OCI-LY1 (cell line): ENCODE measurements around the gene UPF1.

ENCODE experiments used
- H2AFZ ChIP-seq: fragments of 200-600 bp; sonication (generic), shearing (Covaris generic); 2 replicates; pipeline ENCODE4 v1.6.0; 2014; ENCODE audit warnings: antibody characterized with exemption, mild to moderate bottlenecking, low read length
- H3F3A ChIP-seq: fragments of 200-600 bp; sonication (generic), shearing (Covaris generic); 2 replicates; pipeline ENCODE4 v1.6.0; 2014; ENCODE audit warnings: mild to moderate bottlenecking, antibody characterized with exemption, low read length, moderate library complexity; ENCODE audit not compliant: insufficient read depth
- H3K27ac ChIP-seq: fragments of 200-600 bp; sonication (generic); 2 replicates; pipeline ENCODE4 v1.5.1; 2014; ENCODE audit warnings: low read length, mixed run types, mild to moderate bottlenecking, low read depth; ENCODE audit not compliant: poor library complexity, severe bottlenecking
- H3K27me3 ChIP-seq: fragments of 200-600 bp; sonication (generic); 2 replicates; pipeline ENCODE4 v1.6.0; 2014; ENCODE audit warnings: antibody characterized with exemption, mild to moderate bottlenecking, low read length, moderate library complexity; ENCODE audit not compliant: insufficient read depth
- H3K36me3 ChIP-seq: fragments of 200-600 bp; sonication (generic); 2 replicates; pipeline ENCODE4 v1.6.1; 2014; ENCODE audit warnings: mild to moderate bottlenecking, antibody characterized with exemption, low read length, moderate library complexity, mixed read lengths; ENCODE audit not compliant: insufficient read depth
- H3K4me1 ChIP-seq: fragments of 200-600 bp; sonication (generic); 2 replicates; pipeline ENCODE4 v1.5.1; 2014; ENCODE audit warnings: mild to moderate bottlenecking, low read length, moderate library complexity; ENCODE audit not compliant: insufficient read depth, severe bottlenecking
- H3K4me2 ChIP-seq: fragments of 200-600 bp; sonication (generic), shearing (Covaris generic); 2 replicates; pipeline ENCODE4 v1.6.1; 2014; ENCODE audit warnings: low read length
- H3K4me3 ChIP-seq: fragments of 200-600 bp; sonication (generic); 2 replicates; pipeline ENCODE4 v1.5.1; 2014; ENCODE audit warnings: low read length, low read depth, mild to moderate bottlenecking, mixed read lengths; ENCODE audit not compliant: poor library complexity, severe bottlenecking
- H3K79me2 ChIP-seq: fragments of 200-600 bp; shearing (Covaris generic); 2 replicates; pipeline ENCODE4 v1.6.1; 2016; ENCODE audit warnings: mixed run types, low read length, mixed read lengths; ENCODE audit not compliant: insufficient read depth
- H3K9ac ChIP-seq: fragments of 200-600 bp; sonication (generic), shearing (Covaris generic); 2 replicates; pipeline ENCODE4 v1.6.1; 2014; ENCODE audit warnings: mild to moderate bottlenecking, low read length, mixed read lengths
- H3K9me2 ChIP-seq: fragments of 200-600 bp; sonication (generic), shearing (Covaris generic); 2 replicates; pipeline ENCODE4 v1.6.1; 2014; ENCODE audit warnings: low read depth, mild to moderate bottlenecking, low read length, mixed read lengths
- H3K9me3 ChIP-seq: fragments of 200-600 bp; shearing (Covaris generic); 2 replicates; pipeline ENCODE4 v1.6.1; 2014; ENCODE audit warnings: low read length, mixed read lengths
- H4K20me1 ChIP-seq: fragments of 200-600 bp; sonication (generic), shearing (Covaris generic); 2 replicates; pipeline ENCODE4 v1.6.0; 2016; ENCODE audit warnings: mild to moderate bottlenecking, low read length; ENCODE audit not compliant: insufficient read depth
- EZH2 ChIP-seq: fragments of 200-600 bp; sonication (generic), shearing (Covaris generic); IDR thresholded peaks from 2 replicates; pipeline ENCODE4 v1.8.0; 2017; ENCODE audit warnings: borderline replicate concordance, mixed run types, mild to moderate bottlenecking, antibody characterized with exemption, low read length, moderate library complexity, mixed read lengths
- TF ChIP-seq, protein P1 (sequence below): fragments of 200-600 bp; sonication (generic), shearing (Covaris generic); IDR thresholded peaks from 2 replicates; pipeline ENCODE4 v1.5.1; 2017; ENCODE audit warnings: mild to moderate bottlenecking, antibody characterized with exemption, low read length, moderate library complexity, mixed read lengths

The UPF1 gene

DNA sequence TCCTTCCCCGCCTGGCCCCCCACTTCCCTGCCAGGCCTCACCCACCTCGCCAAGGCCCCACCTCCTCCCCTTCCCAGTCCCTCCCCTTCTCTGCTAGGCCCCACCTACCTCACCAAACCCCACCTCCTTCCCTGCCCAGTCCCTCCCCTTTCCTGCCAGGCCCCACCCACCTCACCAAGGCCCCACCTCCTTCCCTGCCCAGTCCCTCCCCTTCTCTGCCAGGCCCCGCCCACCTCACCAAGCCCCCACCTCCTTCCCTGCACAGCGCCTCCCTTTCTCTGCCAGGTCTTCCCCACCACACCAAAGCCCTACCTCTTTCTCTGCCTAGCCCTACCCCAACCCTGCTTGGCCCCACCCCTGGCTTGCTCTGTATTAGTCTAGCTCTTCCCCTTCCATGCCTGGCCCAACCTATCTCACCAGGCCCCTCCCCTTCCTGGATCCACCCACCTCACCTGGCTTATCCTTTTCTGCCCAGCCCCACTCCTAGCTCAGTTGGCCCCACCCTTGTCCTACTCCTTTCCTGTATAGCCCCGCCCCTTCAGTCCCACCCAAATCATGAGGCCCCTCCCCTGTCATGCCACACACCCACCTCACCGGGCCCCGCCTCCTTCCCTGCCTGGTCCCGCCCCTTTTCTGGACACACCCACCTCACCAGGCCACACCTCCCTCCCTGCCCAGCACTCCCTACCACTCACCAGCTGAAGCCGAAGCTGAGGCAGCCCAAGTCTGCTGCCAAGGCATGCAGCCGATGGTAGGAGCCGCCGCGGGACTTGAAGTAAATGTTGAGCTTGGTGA lies 48.0 kb downstream of the UPF1 start:
- H3K9me3 ChIP-seq, result 0 out of 2 replicates have a peak, but pooled peaks cover 3% of the 10 kb centered on the region
- H3K27me3 ChIP-seq, result no peaks in the 10 kb centered on the region
- peak overlapping the region; percentile 28; the same call in 1 of the 2 replicates for H3K4me2 ChIP-seq
- peaks cover 6% of the 10 kb centered on the region for H3K4me1 ChIP-seq
- H2AFZ ChIP-seq, result no peak overlapping the region
- no peaks in the 10 kb centered on the region for H4K20me1 ChIP-seq
- no peaks in the 10 kb centered on the region for H3K9me2 ChIP-seq
- H3F3A ChIP-seq, result no peaks in the 10 kb centered on the region
- H3K4me3 ChIP-seq, result no peak overlapping the region
- no peak for TF ChIP-seq EZH2
- TF ChIP-seq, protein P1, sequence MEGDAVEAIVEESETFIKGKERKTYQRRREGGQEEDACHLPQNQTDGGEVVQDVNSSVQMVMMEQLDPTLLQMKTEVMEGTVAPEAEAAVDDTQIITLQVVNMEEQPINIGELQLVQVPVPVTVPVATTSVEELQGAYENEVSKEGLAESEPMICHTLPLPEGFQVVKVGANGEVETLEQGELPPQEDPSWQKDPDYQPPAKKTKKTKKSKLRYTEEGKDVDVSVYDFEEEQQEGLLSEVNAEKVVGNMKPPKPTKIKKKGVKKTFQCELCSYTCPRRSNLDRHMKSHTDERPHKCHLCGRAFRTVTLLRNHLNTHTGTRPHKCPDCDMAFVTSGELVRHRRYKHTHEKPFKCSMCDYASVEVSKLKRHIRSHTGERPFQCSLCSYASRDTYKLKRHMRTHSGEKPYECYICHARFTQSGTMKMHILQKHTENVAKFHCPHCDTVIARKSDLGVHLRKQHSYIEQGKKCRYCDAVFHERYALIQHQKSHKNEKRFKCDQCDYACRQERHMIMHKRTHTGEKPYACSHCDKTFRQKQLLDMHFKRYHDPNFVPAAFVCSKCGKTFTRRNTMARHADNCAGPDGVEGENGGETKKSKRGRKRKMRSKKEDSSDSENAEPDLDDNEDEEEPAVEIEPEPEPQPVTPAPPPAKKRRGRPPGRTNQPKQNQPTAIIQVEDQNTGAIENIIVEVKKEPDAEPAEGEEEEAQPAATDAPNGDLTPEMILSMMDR, result no peak
- H3K36me3 ChIP-seq, result no peaks in the 10 kb centered on the region; the same call in 1 of the 2 replicates
- no peak overlapping the region for H3K27ac ChIP-seq
- no peaks in the 10 kb centered on the region for H3K79me2 ChIP-seq
- H3K9ac ChIP-seq, result no peak overlapping the region

DNA sequence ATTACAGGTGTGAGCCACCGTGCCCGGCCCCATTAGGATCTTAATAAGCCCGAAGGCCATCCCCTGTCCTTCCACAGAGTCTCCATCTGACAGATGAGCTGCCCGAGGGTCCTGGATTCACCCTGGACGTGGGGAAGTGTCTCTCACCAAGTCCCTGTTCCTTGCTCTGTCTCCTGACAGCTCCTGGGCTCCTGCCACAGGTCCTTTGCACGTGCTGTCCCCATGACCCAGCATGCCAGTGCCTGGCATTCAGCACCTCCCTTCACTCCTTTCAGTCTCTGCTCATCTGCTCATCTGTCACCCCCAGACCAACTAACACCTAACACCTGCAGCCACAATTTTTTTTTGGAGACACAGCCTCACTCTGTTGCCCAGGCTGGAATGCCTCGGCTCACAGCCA lies 49.7 kb downstream of the UPF1 start:
- Histone ChIP-seq H3K79me2 (no peaks in the 10 kb centered on the region), H3F3A (no peaks in the 10 kb centered on the region), H2AFZ (no peak overlapping the region), H3K9me2 (no peaks in the 10 kb centered on the region), H3K4me1 (peaks cover 6% of the 10 kb centered on the region), H3K4me2 (no peak overlapping the region), H3K4me3 (no peak overlapping the region), H4K20me1 (no peaks in the 10 kb centered on the region), H3K27me3 (no peaks in the 10 kb centered on the region), H3K9me3 (0 out of 2 replicates have a peak, but pooled peaks cover 3% of the 10 kb centered on the region), H3K27ac (no peak overlapping the region), H3K36me3 (no peaks in the 10 kb centered on the region), H3K9ac (no peak overlapping the region)
- TF ChIP-seq, protein P1, result no peak
- TF ChIP-seq EZH2, result no peak

DNA sequence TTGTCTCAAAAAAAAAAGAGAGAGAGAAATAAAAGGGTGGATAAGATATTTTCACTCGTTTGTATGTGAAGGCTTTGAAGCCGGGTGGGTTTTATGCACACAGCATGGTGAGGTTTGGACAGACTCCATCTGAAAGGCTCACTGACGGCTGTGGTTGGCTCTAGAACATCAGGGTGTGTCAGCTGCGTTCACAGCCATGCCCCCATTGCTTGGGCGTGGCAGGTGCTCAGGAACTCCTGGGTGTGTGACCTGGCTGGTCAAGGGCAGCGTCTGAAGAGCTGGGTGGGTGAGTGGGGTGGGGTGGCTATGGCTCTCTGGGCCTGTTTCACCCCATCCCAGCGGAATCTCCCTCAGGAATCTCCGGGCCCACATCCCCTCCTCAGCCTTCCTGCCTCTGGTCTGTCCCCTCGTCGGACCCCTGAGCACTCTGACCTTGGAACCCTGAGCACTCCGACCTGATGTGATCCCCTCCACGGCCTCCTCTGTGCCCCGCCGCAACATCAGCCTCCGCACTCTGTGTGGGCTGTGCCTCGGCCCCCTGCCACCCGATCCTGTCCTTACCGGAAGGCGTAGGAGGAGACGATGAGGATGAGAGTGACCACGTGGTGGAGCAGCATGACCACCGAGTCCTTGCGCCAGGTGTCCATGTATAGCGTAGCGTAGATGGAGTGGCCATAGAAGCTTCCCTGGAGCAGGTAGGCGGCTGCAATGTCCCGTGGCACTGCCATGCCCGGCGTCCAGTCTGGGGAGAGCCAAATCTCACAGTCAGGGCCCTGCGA lies 52.0 kb downstream of the UPF1 start:
- H3F3A ChIP-seq, result no peaks in the 10 kb centered on the region
- H3K9me3 ChIP-seq, result no peaks in the 10 kb centered on the region
- no peak overlapping the region for H3K4me2 ChIP-seq
- H3K9me2 ChIP-seq, result no peaks in the 10 kb centered on the region
- H2AFZ ChIP-seq, result no peak overlapping the region
- H3K4me1 ChIP-seq, result peaks cover 6% of the 10 kb centered on the region
- H3K79me2 ChIP-seq, result no peaks in the 10 kb centered on the region
- no peak overlapping the region for H3K27ac ChIP-seq
- TF ChIP-seq, protein P1, result no peak
- no peak for TF ChIP-seq EZH2
- no peak overlapping the region for H3K9ac ChIP-seq
- peaks cover 8% of the 10 kb centered on the region for H3K27me3 ChIP-seq
- no peaks in the 10 kb centered on the region for H3K36me3 ChIP-seq
- no peak overlapping the region for H3K4me3 ChIP-seq
- no peaks in the 10 kb centered on the region for H4K20me1 ChIP-seq
